MG63 (cell line): Measurements from ENCODE around the gene GNG3. TPM values are rescaled to one million over a fixed set of nuclear protein-coding genes. Genes with fewer than 3 reads are reported as not detected.
"Not testable (repeated sequence)": the region's sequence is repeated elsewhere in the genome, so short reads cannot be mapped to it uniquely, and the experiment has no call there.

ENCODE experiments used
- DNase-seq: peaks from one replicate; pipeline ENCODE4 v3.0.0-alpha.2; 2020
- H3K27me3 ChIP-seq: fragments of 250-450 bp; sonication (Bioruptor Pico); 2 replicates; pipeline ENCODE4 v1.5.1; 2020; ENCODE audit warnings: mild to moderate bottlenecking, moderate library complexity
- H3K36me3 ChIP-seq: fragments of 250-450 bp; sonication (Bioruptor Pico); 2 replicates; pipeline ENCODE4 v1.5.1; 2020; ENCODE audit warnings: mild to moderate bottlenecking, moderate library complexity
- H3K4me3 ChIP-seq: fragments of 250-450 bp; sonication (Bioruptor Pico); 2 replicates; pipeline ENCODE4 v1.5.1; 2020; ENCODE audit warnings: mild to moderate bottlenecking, moderate library complexity
- H3K9me3 ChIP-seq: fragments of 250-450 bp; sonication (Bioruptor Pico); 2 replicates; pipeline ENCODE4 v1.5.1; 2020; ENCODE audit warnings: mild to moderate bottlenecking, moderate library complexity
- total RNA-seq: library from RNA; depleted of rRNA; stranded (reverse); fragments of >200 nt; shearing (Covaris generic); gene quantifications from 2 replicates; pipeline ENCODE4 v1.2.3, GENCODE V29; 2014; ENCODE audit warnings: low replicate concordance

The GNG3 gene
- total RNA-seq, 1 experiment from 2014 or later: not detected

GRCh38 chr11:62678770-62679696, 28.4 kb upstream of the GNG3 start, which contains the start of gene UBXN1:
TSS of gene UBXN1 (minus strand) at chr11:62679073. CDS start at chr11:62678923, 150 bp downstream.
- no peaks in the 10 kb centered on the region for H3K27me3 ChIP-seq
- peaks cover 26% of the 10 kb centered on the region for H3K36me3 ChIP-seq
- peak within 1 kb of the TSS; percentile 82 for H3K4me3 ChIP-seq
- no peaks in the 10 kb centered on the region for H3K9me3 ChIP-seq
- DNase-seq: peak; percentile 95

- peaks cover 18% of the 10 kb centered on the region for H3K36me3 ChIP-seq
- H3K4me3 ChIP-seq: no peak overlapping the region
- H3K9me3 ChIP-seq: no peaks in the 10 kb centered on the region
- DNase-seq: peak; percentile 72
- H3K27me3 ChIP-seq: no peaks in the 10 kb centered on the region
Observed at GRCh38 chr11:62680825-62681240, 26.6 kb upstream of the GNG3 start.

- no peak for DNase-seq
- H3K4me3 ChIP-seq: no peak overlapping the region
- H3K36me3 ChIP-seq: peaks cover 6% of the 10 kb centered on the region
- no peaks in the 10 kb centered on the region for H3K27me3 ChIP-seq
- H3K9me3 ChIP-seq: no peaks in the 10 kb centered on the region
Observed at GRCh38 chr11:62682518-62682917, 25.0 kb upstream of the GNG3 start.

- no peak for DNase-seq
- Histone ChIP-seq H3K9me3 (no peaks in the 10 kb centered on the region), H3K36me3 (peaks cover 19% of the 10 kb centered on the region), H3K4me3 (no peak overlapping the region), H3K27me3 (no peaks in the 10 kb centered on the region)
Observed at GRCh38 chr11:62687508-62688396, 19.7 kb upstream of the GNG3 start.

- peaks cover 26% of the 10 kb centered on the region for H3K36me3 ChIP-seq
- no peaks in the 10 kb centered on the region for H3K9me3 ChIP-seq
- H3K27me3 ChIP-seq: no peaks in the 10 kb centered on the region
- DNase-seq: no peak
- no peak overlapping the region for H3K4me3 ChIP-seq
Observed at GRCh38 chr11:62688491-62688890, 19.0 kb upstream of the GNG3 start.

- Histone ChIP-seq H3K4me3 (no peak within 1 kb of the TSS), H3K9me3 (no peaks in the 10 kb centered on the region), H3K27me3 (no peaks in the 10 kb centered on the region), H3K36me3 (peaks cover 33% of the 10 kb centered on the region)
- DNase-seq: peak; percentile 96
Observed at GRCh38 chr11:62689421-62690183, 17.9 kb upstream of the GNG3 start, which contains the start of gene LRRN4CL. TSS of gene LRRN4CL (minus strand) at chr11:62689530. CDS start at chr11:62688508, 1,022 bp downstream.

GRCh38 chr11:62693624-62694023, 13.9 kb upstream of the GNG3 start:
- not testable (repeated sequence) for H3K4me3 ChIP-seq, DNase-seq, H3K9me3 ChIP-seq, H3K27me3 ChIP-seq
- H3K36me3 ChIP-seq: peaks cover 39% of the 10 kb centered on the region

- peak; percentile 65 for DNase-seq
- H3K27me3 ChIP-seq: no peaks in the 10 kb centered on the region
- H3K9me3 ChIP-seq: no peaks in the 10 kb centered on the region
- peaks cover 39% of the 10 kb centered on the region for H3K36me3 ChIP-seq
- H3K4me3 ChIP-seq: no peak overlapping the region
Observed at GRCh38 chr11:62694455-62695167, 12.9 kb upstream of the GNG3 start.

GRCh38 chr11:62702246-62702645, 5.2 kb upstream of the GNG3 start:
- no peak overlapping the region for H3K4me3 ChIP-seq
- no peaks in the 10 kb centered on the region for H3K27me3 ChIP-seq
- H3K9me3 ChIP-seq: no peaks in the 10 kb centered on the region
- no peak for DNase-seq
- H3K36me3 ChIP-seq: peaks cover 47% of the 10 kb centered on the region

GRCh38 chr11:62703921-62704320, 3.6 kb upstream of the GNG3 start:
- H3K4me3 ChIP-seq, H3K27me3 ChIP-seq, DNase-seq, H3K9me3 ChIP-seq: not testable (repeated sequence)
- peaks cover 55% of the 10 kb centered on the region for H3K36me3 ChIP-seq

GRCh38 chr11:62705413-62705812, 2.1 kb upstream of the GNG3 start:
- peaks cover 66% of the 10 kb centered on the region for H3K36me3 ChIP-seq
- no peaks in the 10 kb centered on the region for H3K27me3 ChIP-seq
- peak overlapping the region; percentile 85 for H3K4me3 ChIP-seq
- H3K9me3 ChIP-seq: no peaks in the 10 kb centered on the region
- DNase-seq: no peak

GRCh38 chr11:62705880-62706849, 1.3 kb upstream of the GNG3 start:
- peak; percentile 92 for DNase-seq
- Histone ChIP-seq H3K9me3 (no peaks in the 10 kb centered on the region), H3K36me3 (peaks cover 67% of the 10 kb centered on the region), H3K4me3 (peak overlapping the region; percentile 85), H3K27me3 (no peaks in the 10 kb centered on the region)

- Histone ChIP-seq H3K36me3 (peaks cover 69% of the 10 kb centered on the region), H3K4me3 (peak overlapping the region; percentile 85), H3K27me3 (no peaks in the 10 kb centered on the region), H3K9me3 (no peaks in the 10 kb centered on the region)
- DNase-seq: no peak
Observed at GRCh38 chr11:62706850-62707247, 627 bp upstream of the GNG3 start.

GRCh38 chr11:62708392-62708791, 916 bp downstream of the GNG3 start:
- no peak overlapping the region for H3K4me3 ChIP-seq
- no peak for DNase-seq
- H3K9me3 ChIP-seq: no peaks in the 10 kb centered on the region
- peaks cover 74% of the 10 kb centered on the region for H3K36me3 ChIP-seq
- H3K27me3 ChIP-seq: no peaks in the 10 kb centered on the region

GRCh38 chr11:62708793-62709192, 1.3 kb downstream of the GNG3 start:
- Histone ChIP-seq H3K4me3 (no peak overlapping the region), H3K9me3 (no peaks in the 10 kb centered on the region), H3K36me3 (peaks cover 74% of the 10 kb centered on the region), H3K27me3 (no peaks in the 10 kb centered on the region)
- DNase-seq: no peak
